IPS DF 6.9 (cell line): ENCODE results near the gene PMEPA1.
"Not testable (repeated sequence)": the region's sequence is repeated elsewhere in the genome, so short reads cannot be mapped to it uniquely, and the experiment has no call there.

Experiments
- DNase-seq: peaks from one replicate; pipeline ENCODE4 v3.0.0-alpha.2; 2013; ENCODE audit warnings: low read depth, low spot score
- H3K27ac ChIP-seq: one replicate; pipeline ENCODE4 v1.5.1; 2013; ENCODE audit warnings: low read length, control low read depth
- H3K27me3 ChIP-seq: 2 replicates; pipeline ENCODE4 v1.6.1; 2013; ENCODE audit warnings: mild to moderate bottlenecking, low read length; ENCODE audit not compliant: control insufficient read depth, insufficient read depth
- H3K36me3 ChIP-seq: 2 replicates; pipeline ENCODE4 v1.6.1; 2013; ENCODE audit warnings: low read length; ENCODE audit not compliant: control insufficient read depth, insufficient read depth
- H3K4me1 ChIP-seq: 2 replicates; pipeline ENCODE4 v1.6.1; 2013; ENCODE audit warnings: low read length; ENCODE audit not compliant: control insufficient read depth, insufficient read depth
- H3K4me3 ChIP-seq: 2 replicates; pipeline ENCODE4 v1.5.1; 2013; ENCODE audit warnings: mild to moderate bottlenecking, low read length
- H3K9me3 ChIP-seq: 2 replicates; pipeline ENCODE4 v1.6.1; 2013; ENCODE audit warnings: low read length, inconsistent platforms; ENCODE audit not compliant: control insufficient read depth, insufficient read depth
- WGBS: extraction: QIAGEN DNeasy Blood & Tissue Kit; methylation state at CpG from one replicate; pipeline ENCODE4 v1.1.7; 2013; ENCODE audit warnings: mixed read lengths, missing lambda C conversion rate; ENCODE audit not compliant: insufficient read length, insufficient coverage; 5-methylcytosine and 5-hydroxymethylcytosine counted together

The PMEPA1 gene

DNA sequence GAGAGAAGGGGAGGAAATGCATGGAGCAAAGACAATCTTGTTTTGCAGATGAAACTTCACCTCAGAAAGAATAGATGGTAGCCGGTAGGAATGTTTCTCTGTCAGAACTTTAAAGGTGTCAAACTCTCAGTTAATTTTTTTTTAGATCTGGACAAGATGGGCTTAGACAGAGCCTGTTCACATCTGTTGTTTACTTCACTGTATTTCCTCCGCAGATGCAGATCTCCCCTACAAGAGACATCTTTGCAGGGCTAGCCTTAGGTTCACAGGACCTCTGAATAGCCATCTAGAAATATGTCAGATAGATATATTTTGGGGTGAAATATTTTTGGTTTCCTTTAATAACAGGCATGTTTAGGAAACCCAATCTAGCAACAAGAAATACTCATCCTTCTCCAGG is 77.5 kb downstream of the PMEPA1 start:
- Histone ChIP-seq H3K27me3 (no peaks in the 10 kb centered on the region), H3K36me3 (no peaks in the 10 kb centered on the region), H3K4me3 (no peak overlapping the region), H3K27ac (no peak overlapping the region), H3K4me1 (no peaks in the 10 kb centered on the region), H3K9me3 (no peaks in the 10 kb centered on the region)
- DNase-seq = no peak
- WGBS = no CpG with 5 or more reads among the region's 2 CpGs

DNA sequence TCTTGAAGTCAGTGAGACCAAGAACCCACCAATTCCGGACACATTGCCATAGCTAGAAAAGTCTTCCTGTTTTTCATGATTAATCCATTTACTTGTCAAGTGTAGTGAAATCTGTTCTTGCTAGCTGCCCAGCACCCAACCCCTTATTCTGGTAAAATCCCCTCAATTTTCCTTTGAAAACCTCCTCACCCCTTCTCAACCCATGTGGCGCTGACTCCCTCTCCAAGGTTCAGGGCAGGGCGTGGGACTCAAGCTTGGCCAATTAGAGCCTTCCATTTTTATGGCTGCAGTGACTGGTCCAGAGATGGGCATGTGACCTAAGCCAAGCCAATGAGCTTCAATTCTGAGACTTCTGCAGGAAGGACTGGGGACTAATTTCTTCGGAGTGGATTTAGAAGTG is 79.8 kb downstream of the PMEPA1 start:
- no peak overlapping the region for H3K27ac ChIP-seq
- H3K4me3 ChIP-seq = no peak overlapping the region
- H3K4me1 ChIP-seq = no peaks in the 10 kb centered on the region
- no CpG with 5 or more reads among the region's 4 CpGs for WGBS
- no peaks in the 10 kb centered on the region for H3K36me3 ChIP-seq
- DNase-seq = no peak
- no peaks in the 10 kb centered on the region for H3K9me3 ChIP-seq
- H3K27me3 ChIP-seq = no peaks in the 10 kb centered on the region

DNA sequence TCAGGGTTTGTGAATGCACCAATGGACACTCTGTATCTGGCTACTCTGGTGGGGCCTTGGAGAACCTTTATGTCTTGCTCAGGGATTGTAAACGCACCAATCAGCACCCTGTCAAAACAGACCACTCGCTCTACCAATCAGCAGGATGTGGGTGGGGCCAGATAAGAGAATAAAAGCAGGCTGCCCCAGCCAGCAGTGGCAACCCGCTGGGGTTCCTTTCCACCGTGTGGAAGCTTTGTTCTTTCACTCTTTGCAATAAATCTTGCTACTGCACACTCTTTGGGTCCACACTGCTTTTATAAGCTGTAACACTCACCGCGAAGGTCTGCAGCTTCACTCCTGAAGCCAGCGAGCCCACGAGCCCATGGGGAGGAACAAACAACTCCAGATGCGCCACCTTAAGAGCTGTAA is 80.3 kb downstream of the PMEPA1 start:
- not testable (repeated sequence) for H3K9me3 ChIP-seq, H3K4me1 ChIP-seq, H3K36me3 ChIP-seq, H3K27me3 ChIP-seq, H3K4me3 ChIP-seq, H3K27ac ChIP-seq, DNase-seq
- WGBS = no CpG with 5 or more reads among the region's 9 CpGs

DNA sequence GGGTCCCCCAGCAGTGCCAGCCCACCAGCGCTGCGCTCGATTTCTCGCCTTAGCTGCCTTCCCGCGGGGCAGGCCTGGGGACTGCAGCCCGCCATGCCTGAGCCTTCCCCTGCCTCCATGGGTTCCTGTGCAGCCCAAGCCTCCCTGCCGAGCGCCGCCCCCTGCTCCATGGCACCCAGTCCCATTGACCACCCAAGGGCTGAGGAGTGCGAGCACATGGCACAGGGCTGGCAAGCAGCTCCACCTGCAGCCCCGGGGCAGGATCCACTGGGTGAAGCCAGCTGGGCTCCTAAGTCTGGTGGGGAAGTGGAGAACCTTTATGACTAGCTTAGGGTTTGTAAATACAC is 80.9 kb downstream of the PMEPA1 start:
- DNase-seq = not testable (repeated sequence)

DNA sequence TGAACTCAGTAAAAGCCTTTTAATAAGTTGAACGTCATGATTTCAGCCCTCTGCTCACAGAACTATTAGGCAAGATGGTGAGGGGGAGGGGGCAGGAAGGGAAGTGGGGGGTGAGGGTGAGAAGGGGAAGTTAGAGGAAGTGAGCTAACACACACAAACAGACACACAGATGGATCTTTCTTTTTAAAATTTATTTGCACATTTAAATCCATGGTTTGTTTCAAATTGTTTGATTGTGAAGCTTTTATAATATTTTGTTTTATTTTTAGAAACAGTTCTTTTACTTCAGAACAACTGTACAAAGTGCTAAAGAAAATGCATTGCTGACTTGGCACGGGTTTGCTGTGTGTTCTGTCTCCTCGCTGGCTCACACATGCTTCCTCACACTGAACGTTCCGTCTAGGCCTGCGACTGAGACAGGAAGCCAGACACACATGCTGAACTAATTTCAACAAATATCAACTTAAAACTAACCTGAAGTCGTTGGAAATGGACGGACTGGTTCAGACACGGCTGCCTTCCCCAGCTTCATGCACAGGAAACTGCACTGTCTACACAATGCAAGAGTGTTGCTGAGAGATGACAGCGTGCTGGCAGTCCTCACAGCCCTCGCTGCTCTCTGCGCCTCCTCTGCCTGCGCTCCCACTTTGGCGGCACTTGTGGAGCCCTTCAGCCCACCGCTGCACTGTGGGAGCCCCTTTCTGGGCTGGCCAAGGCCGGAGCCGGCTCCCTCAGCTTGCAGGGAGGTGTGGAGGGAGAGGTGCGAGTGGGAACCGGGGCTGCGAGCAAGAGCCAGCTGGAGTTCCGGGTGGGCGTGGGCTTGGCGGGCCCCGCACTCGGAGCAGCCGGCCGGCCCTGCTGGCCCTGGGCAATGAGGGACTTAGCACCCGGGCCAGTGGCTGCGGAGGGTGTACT is 81.5 kb downstream of the PMEPA1 start:
- no peak for DNase-seq
- Histone ChIP-seq H3K27me3 (no peaks in the 10 kb centered on the region), H3K9me3 (no peaks in the 10 kb centered on the region), H3K36me3 (no peaks in the 10 kb centered on the region), H3K4me1 (no peaks in the 10 kb centered on the region), H3K4me3 (no peak overlapping the region), H3K27ac (no peak overlapping the region)
- WGBS = no CpG with 5 or more reads among the region's 29 CpGs

More for the DNA sequence above, 80.9 kb downstream of the PMEPA1 start:
- H3K4me3 ChIP-seq, H3K27ac ChIP-seq, H3K4me1 ChIP-seq, H3K36me3 ChIP-seq, H3K9me3 ChIP-seq, H3K27me3 ChIP-seq: not testable (repeated sequence)
- no CpG with 5 or more reads among the region's 12 CpGs for WGBS

DNA sequence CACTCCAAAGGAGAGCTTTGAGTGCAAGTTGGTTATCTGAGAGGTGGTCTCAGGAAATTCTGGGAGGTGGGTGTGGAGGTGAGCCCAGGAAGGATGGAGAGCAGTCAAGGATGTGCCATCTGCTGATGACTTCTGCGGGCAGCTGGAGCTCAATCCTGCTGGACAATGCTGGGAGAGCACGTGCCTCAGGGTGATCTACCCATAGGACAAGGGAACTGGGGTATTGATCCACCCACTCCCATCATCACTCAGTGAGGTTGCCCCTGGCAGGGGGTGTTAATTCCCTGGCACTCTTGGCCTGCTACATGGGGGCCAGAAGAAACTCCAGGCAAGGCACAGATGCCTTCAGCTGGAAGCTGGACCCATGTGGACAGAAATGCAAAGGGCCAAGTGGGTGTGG is 82.5 kb downstream of the PMEPA1 start:
- Histone ChIP-seq H3K4me3 (no peak overlapping the region), H3K9me3 (no peaks in the 10 kb centered on the region), H3K36me3 (no peaks in the 10 kb centered on the region), H3K27ac (no peak overlapping the region), H3K4me1 (no peaks in the 10 kb centered on the region), H3K27me3 (no peaks in the 10 kb centered on the region)
- no peak for DNase-seq
- no CpG with 5 or more reads among the region's 2 CpGs for WGBS

DNA sequence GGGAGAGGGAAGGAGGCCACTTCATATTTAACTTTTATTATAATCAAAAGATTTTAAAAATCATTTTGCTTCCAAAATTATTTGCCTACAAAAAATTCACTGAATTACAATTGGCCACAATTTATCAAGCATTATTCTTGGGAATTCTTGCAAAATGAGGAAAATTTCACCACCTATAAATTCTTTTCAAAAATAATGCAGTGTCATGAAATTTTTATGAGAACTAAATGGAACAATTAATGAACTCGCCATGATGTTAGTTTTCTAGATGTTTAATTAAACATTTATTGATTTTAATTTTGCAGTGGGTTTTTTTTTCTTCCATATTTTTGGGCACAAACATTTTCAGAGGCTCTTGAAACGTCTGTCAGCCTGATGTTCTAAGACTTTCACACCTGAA is 83.8 kb downstream of the PMEPA1 start:
- no peaks in the 10 kb centered on the region for H3K4me1 ChIP-seq
- no peak overlapping the region for H3K27ac ChIP-seq
- WGBS = no CpG with 5 or more reads among the region's 2 CpGs
- no peak for DNase-seq
- no peaks in the 10 kb centered on the region for H3K36me3 ChIP-seq
- no peak overlapping the region for H3K4me3 ChIP-seq
- no peaks in the 10 kb centered on the region for H3K9me3 ChIP-seq
- no peaks in the 10 kb centered on the region for H3K27me3 ChIP-seq

DNA sequence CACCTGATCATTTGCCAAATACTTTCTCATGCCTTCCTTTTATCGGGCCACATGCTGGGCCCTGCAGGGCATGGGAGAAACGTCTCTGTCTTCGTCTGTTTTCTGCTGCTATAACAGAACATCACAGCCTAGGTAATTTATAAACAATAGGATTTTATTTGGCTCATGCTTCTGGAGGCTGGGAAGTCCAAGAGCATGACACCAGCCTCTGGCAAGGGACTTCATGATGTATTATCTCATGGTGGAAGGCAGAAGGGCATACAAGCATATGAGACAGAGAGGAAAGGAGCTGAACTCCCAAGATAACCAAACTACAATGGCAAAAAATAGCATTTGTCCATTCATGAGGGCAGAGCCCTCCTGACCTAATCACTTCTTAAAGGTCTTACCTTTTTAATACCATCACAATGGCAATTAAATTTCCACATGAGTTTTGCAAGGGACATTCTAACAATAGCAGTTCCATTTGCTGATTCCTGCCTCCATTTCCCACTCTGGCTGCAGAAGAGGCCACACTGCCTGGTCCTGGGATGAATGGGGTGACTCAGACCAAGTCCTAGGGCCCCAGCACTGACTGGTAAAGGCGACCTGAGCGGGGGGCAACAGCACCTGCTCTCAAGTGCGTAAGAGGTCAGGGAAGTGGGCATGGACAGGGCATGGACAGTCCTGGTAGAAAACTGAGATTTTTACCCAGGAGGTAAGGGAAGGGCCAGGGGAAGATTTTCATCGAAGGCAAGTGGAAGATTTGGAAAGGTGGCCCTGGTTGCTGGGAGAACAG is 84.4 kb downstream of the PMEPA1 start:
- Histone ChIP-seq H3K4me1 (no peaks in the 10 kb centered on the region), H3K9me3 (no peaks in the 10 kb centered on the region)

GRCh38 chr20:57624124-57624523 is 85.7 kb downstream of the PMEPA1 start:
- no peaks in the 10 kb centered on the region for H3K36me3 ChIP-seq
- H3K27me3 ChIP-seq = no peaks in the 10 kb centered on the region
- no peaks in the 10 kb centered on the region for H3K9me3 ChIP-seq
- H3K27ac ChIP-seq = no peak overlapping the region
- no peak overlapping the region for H3K4me3 ChIP-seq
- WGBS = no CpG with 5 or more reads among the region's 3 CpGs
- no peak for DNase-seq
- H3K4me1 ChIP-seq = no peaks in the 10 kb centered on the region

More for the DNA sequence above, 84.4 kb downstream of the PMEPA1 start:
- DNase-seq = no peak
- no peaks in the 10 kb centered on the region for H3K27me3 ChIP-seq
- no peaks in the 10 kb centered on the region for H3K36me3 ChIP-seq
- H3K27ac ChIP-seq = no peak overlapping the region
- H3K4me3 ChIP-seq = no peak overlapping the region
- no CpG with 5 or more reads among the region's 7 CpGs for WGBS

DNA sequence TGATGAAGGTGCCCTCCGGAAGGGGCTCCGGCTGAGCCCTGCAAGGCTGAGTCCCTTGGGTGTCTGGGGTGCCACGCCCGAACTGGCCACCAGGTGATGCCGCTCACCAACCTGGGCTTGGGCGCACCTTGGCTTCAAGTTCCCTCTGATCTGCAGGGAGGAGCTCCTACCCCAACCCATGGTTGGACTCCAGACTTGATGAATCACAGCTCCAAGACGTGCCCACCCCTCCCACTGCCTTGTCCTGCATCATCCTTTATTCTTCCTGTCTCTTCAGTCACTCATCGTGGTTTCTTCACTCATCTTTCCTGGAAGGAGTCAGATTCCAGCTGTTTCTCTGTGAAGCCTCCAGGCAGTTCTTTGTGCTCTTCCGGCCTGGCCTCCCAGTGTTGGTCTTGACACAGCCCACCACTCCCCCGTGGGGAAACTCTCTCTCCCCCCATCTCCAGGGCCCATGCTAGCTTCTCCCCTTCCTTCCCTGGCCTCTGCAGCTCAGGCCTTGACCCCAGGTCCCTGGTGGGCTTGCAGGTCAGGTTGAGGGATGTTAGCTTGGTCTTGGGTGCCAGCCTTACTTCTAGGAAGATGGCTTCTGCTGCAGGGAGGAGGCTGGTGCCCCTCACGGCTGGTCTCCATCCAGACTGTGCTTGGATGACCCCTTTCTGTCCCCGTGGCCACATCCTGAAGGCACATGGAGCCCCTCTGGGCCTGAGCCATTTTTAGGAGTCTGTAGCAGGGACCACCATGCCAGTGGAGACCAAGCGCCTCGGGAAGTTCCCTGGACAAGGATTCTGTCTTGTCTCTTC is 87.0 kb downstream of the PMEPA1 start:
- H3K27me3 ChIP-seq = no peaks in the 10 kb centered on the region
- no peak overlapping the region for H3K4me3 ChIP-seq
- H3K9me3 ChIP-seq = no peaks in the 10 kb centered on the region
- H3K4me1 ChIP-seq = no peaks in the 10 kb centered on the region
- DNase-seq = peak; percentile 20
- H3K36me3 ChIP-seq = no peaks in the 10 kb centered on the region
- no peak overlapping the region for H3K27ac ChIP-seq
- WGBS = no CpG with 5 or more reads among the region's 14 CpGs
